Heart right ventricle (tissue), 16 donors: ENCODE results near the gene C10orf67. TPM values are rescaled to one million over a fixed set of nuclear protein-coding genes. Genes with fewer than 3 reads are reported as not detected.

Experiments
- ATAC-seq, 8 donors: fragments of 200-7000 bp; cut with Tn5 transposase; one replicate each; pipeline ENCODE4 v1.9.1; 2020; ENCODE audit warnings: mild to moderate bottlenecking in 8 of 8, moderate library complexity in 8 of 8, moderate number of reproducible peaks in 1 of 8
- DNase-seq, 2 donors: peaks; one replicate each; pipeline ENCODE4 v3.0.0-alpha.2; 2020
- H3K27ac ChIP-seq, 10 donors: fragments of 200-600 bp; sonication (generic) in 2 of 10; one replicate each; pipeline versions ENCODE4 v1.5.0 to v1.8.0; 2020 to 2022; ENCODE audit warnings: mild to moderate bottlenecking in 3 of 10
- H3K27me3 ChIP-seq, 7 donors: fragments of 200-600 bp; one replicate each; pipeline ENCODE4 v1.8.0; 2021 to 2022; ENCODE audit warnings: mild to moderate bottlenecking in 2 of 7
- H3K36me3 ChIP-seq, 9 donors: fragments of 200-600 bp; sonication (generic) in 1 of 9; one replicate each; pipeline versions ENCODE4 v1.5.0 to v1.8.0; 2020 to 2022; ENCODE audit warnings: mild to moderate bottlenecking in 2 of 9
- H3K4me1 ChIP-seq, 9 donors: fragments of 200-600 bp; sonication (generic) in 1 of 9; one replicate each; pipeline versions ENCODE4 v1.5.0 to v1.8.0; 2020 to 2022; ENCODE audit warnings: mild to moderate bottlenecking in 4 of 9
- H3K4me3 ChIP-seq, 10 donors: fragments of 200-600 bp; sonication (generic) in 2 of 10; one replicate each; pipeline versions ENCODE4 v1.5.0 to v1.8.0; 2020 to 2022; ENCODE audit warnings: mild to moderate bottlenecking in 7 of 10, moderate library complexity in 2 of 10
- H3K9me3 ChIP-seq, 11 donors: fragments of 200-600 bp in 10 of 11; sonication (generic) in 2 of 11; one replicate each; pipeline versions ENCODE4 v1.5.0 to v1.8.0; 2013 to 2022; ENCODE audit warnings: mild to moderate bottlenecking in 2 of 11, control low read depth in 1 of 11, moderate library complexity in 1 of 11
- CTCF ChIP-seq, 9 donors: fragments of 200-600 bp; sonication (generic) in 2 of 9; IDR thresholded peaks; one replicate each; pipeline versions ENCODE4 v1.5.0 to v1.8.0; 2021 to 2022; ENCODE audit warnings: antibody characterized with exemption in 9 of 9, mild to moderate bottlenecking in 5 of 9, moderate library complexity in 1 of 9
- WGBS, 2 donors: extraction: QIAGEN DNeasy Blood & Tissue Kit; methylation state at CpG; one replicate each; pipeline ENCODE4 v1.1.7; 2013; ENCODE audit warnings: inconsistent platforms in 1 of 2; 5-methylcytosine and 5-hydroxymethylcytosine counted together
- intact Hi-C, 10 donors: fragments of 100-400 bp; cut with DNase I; formaldehyde crosslinking; loops; one replicate each; pipeline versions ENCODE4 v1.11.1 to v1.14.2; 2022
- polyA plus RNA-seq, 2 donors: library from polyadenylated mRNA; stranded (reverse); fragments of 200-250 nt; gene quantifications; one replicate each; pipeline ENCODE4 v1.2.3, GENCODE V29; 2013
- total RNA-seq, 10 donors: library from RNA; stranded (reverse); fragmentation: NEBNext Ultra II Directional in 3 of 10; extraction: Animal tissue kit (Norgen Biotek cat#: 25700) in 3 of 10; gene quantifications; one replicate each; pipeline versions ENCODE4 v1.2.1 to v1.2.4, GENCODE V29; 2021 to 2023
- donor health status: Arrhythmogenic right ventricular cardiomyopathy.
- donor health status: ischemic (EF 13 %, LVEDD 7.1; RV severe dilation, severe dysfunction).
- donor health status: healthy with polysubstance abuse.
- donor health status: DM: no; HTN: yes; CAD: no.
- donor health status: DM: no; HTN: no; CAD: no.
- donor health status: ischemic (EF 25% LVEDD 6.9; RV normal size, moderate dysfunction).
- donor health status: ischemic (EF 25% LVEDD 5.7; RV mildly dilated, moderate dysfunction).
- donor health status: healthy.
- donor health status: DM: yes; HTN: yes; CAD: no.
- donor health status: Ischemic cardiomyopathy.
- donor health status: ischemic (EF 35%, LVEDD 5.7; RV mildly dilated, moderate dysfunction).
- donor health status: nonischemic (EF 11% LVEDD 7.7; RV severe dilation, severe dysfunction).
- donor health status: DM: yes; HTN: yes; CAD: no.
- donor health status: PGD.
- donor health status: ischemic (EF 29% LVEDD 5.4; RV normal size, mild dysfunction).
- donor health status: nonischemic (EF 23%, LVEDD 6.1; RV moderate dilation, normal function).

Gene C10orf67
- total and polyA plus RNA-seq, 12 donors = 0.15 to 1.5 (median 0.40) TPM

- H3K9me3 ChIP-seq = peaks cover 0 to 16% (median 0%) of the 10 kb centered on the region in 11 donors
- 42 to 49% methylated on average over 2 of the region's 2 CpGs for WGBS, 2 donors
- no peaks in the 10 kb centered on the region for H3K4me1 ChIP-seq
- DNase-seq (no peak), ATAC-seq (no peak)
- intact Hi-C loops = no loop called here
- H3K27me3 ChIP-seq = peaks cover 0 to 14% (median 0%) of the 10 kb centered on the region in 7 donors
- no peak overlapping the region for H3K27ac ChIP-seq
- H3K36me3 ChIP-seq = no peaks in the 10 kb centered on the region
- no peak overlapping the region for H3K4me3 ChIP-seq
- no peak for TF ChIP-seq CTCF (IDR thresholded peaks at IDR 0.05)
Observed at GRCh38 chr10:23284674-23285335, 59.8 kb downstream of the C10orf67 start.

GRCh38 chr10:23284155-23284554 lies 60.4 kb downstream of the C10orf67 start:
- H3K4me3 ChIP-seq = no peak overlapping the region
- H3K36me3 ChIP-seq = no peaks in the 10 kb centered on the region
- DNase-seq (no peak), ATAC-seq (no peak)
- TF ChIP-seq CTCF (IDR thresholded peaks at IDR 0.05) = no peak
- intact Hi-C loops = no loop called here
- peaks cover 0 to 16% (median 0%) of the 10 kb centered on the region in 11 donors for H3K9me3 ChIP-seq
- H3K4me1 ChIP-seq = no peaks in the 10 kb centered on the region
- WGBS, 2 donors = 69% methylated on average over 3 of the region's 3 CpGs
- peaks cover 0 to 14% (median under 1%) of the 10 kb centered on the region in 7 donors for H3K27me3 ChIP-seq
- H3K27ac ChIP-seq = no peak overlapping the region

- WGBS, 2 donors = 67 to 77% methylated on average over 7 of the region's 7 CpGs
- Histone ChIP-seq H3K27me3 (peaks cover 0 to 14% (median 5%) of the 10 kb centered on the region in 7 donors), H3K27ac (no peak overlapping the region), H3K4me3 (no peak overlapping the region), H3K4me1 (no peaks in the 10 kb centered on the region), H3K36me3 (no peaks in the 10 kb centered on the region), H3K9me3 (peaks cover 0 to 16% (median 0%) of the 10 kb centered on the region in 11 donors)
- ATAC-seq (no peak), DNase-seq (no peak)
- intact Hi-C loops = no loop called here
- TF ChIP-seq CTCF (IDR thresholded peaks at IDR 0.05) = no peak
Observed at GRCh38 chr10:23283680-23284079, 60.9 kb downstream of the C10orf67 start.

- Histone ChIP-seq H3K4me1 (no peaks in the 10 kb centered on the region), H3K36me3 (no peaks in the 10 kb centered on the region), H3K4me3 (no peak overlapping the region), H3K27me3 (peaks cover 0 to 14% (median 10%) of the 10 kb centered on the region in 7 donors), H3K27ac (no peak overlapping the region), H3K9me3 (no peaks in the 10 kb centered on the region)
- intact Hi-C loops = no loop called here
- no peak for DNase-seq
- no peak for ATAC-seq
- TF ChIP-seq CTCF (IDR thresholded peaks at IDR 0.05) = no peak
- WGBS, 2 donors = 37 to 39% methylated on average over 6 of the region's 6 CpGs
Observed at GRCh38 chr10:23281044-23281433, 63.6 kb downstream of the C10orf67 start.
